ENCODE results near the gene DYNC1H1. TPM values are rescaled to one million over a fixed set of nuclear protein-coding genes. Genes with fewer than 3 reads are reported as not detected.

The DYNC1H1 gene
- 208 and 236 TPM in 2 replicates for total RNA-seq

DNA sequence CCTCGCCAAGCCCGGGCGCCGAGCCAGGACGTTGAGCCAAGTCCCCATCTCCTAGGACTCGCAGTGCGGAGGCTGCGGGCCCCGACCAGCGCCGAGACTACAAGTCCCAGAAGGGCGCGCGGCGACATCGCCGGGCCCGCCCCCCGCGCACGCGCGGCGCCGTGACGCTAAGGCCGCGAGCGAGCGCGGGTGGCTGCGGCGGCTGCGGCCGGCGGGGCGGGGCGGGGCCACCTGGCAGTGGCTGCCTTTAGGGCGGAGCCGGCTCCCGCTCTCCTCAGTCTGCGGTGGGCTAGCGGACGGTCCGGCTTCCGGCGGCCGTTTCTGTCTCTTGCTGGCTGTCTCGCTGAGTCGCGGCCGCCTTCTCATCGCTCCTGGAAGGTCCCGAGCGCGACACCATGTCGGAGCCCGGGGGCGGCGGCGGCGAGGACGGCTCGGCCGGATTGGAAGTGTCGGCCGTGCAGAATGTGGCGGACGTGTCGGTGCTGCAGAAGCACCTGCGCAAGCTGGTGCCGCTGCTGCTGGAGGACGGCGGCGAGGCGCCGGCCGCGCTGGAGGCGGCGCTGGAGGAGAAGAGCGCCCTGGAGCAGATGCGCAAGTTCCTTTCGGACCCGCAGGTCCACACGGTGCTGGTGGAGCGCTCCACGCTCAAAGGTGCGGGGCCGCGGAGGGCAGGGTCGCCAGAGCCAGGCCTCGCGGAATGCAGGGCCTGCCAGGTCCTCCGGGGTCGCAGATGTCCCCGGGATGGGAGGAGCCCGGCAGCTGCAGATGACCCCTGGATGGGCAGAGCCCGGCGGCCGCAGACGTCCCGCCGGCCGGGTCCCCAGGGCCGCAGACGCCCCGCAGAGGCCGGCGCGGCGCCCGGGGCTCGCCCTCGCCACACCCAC lies at the start of gene DYNC1H1:
DYNC1H1 (plus strand) TSS at position 277 of the 884 bp plus-strand sequence; CDS start at position 396, 119 bp downstream.
- Mint-ChIP-seq H3K4me3 (peak within 1 kb of the TSS; percentile 92), H3K9me3 (no peaks in the 10 kb centered on the region), H3K4me1 (peaks cover 44% of the 10 kb centered on the region), H3K36me3 (ENCODE audit: low read depth) (peaks cover 10% of the 10 kb centered on the region), H3K27ac (peak within 1 kb of the TSS; percentile 93), H3K27me3 (no peaks in the 10 kb centered on the region)
- TF ChIP-seq, protein P1, sequence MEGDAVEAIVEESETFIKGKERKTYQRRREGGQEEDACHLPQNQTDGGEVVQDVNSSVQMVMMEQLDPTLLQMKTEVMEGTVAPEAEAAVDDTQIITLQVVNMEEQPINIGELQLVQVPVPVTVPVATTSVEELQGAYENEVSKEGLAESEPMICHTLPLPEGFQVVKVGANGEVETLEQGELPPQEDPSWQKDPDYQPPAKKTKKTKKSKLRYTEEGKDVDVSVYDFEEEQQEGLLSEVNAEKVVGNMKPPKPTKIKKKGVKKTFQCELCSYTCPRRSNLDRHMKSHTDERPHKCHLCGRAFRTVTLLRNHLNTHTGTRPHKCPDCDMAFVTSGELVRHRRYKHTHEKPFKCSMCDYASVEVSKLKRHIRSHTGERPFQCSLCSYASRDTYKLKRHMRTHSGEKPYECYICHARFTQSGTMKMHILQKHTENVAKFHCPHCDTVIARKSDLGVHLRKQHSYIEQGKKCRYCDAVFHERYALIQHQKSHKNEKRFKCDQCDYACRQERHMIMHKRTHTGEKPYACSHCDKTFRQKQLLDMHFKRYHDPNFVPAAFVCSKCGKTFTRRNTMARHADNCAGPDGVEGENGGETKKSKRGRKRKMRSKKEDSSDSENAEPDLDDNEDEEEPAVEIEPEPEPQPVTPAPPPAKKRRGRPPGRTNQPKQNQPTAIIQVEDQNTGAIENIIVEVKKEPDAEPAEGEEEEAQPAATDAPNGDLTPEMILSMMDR (IDR thresholded peaks at IDR 0.05) = no peak
- DNase-seq = peak; percentile 92
- intact Hi-C loops (cut with micrococcal nuclease) = loop anchor here (1.0 to 5.0 kb wide), 8 partner anchors 16 to 1423 kb away; partner anchors contain the start of genes CINP, HSP90AA1, MARK3 and TECPR2
- peak; percentile 87 for ATAC-seq (ENCODE audit: low read depth)
- ChIA-PET CTCF (interaction anchor here (1.2 to 1.9 kb wide), 2 partner anchors 194 to 349 kb away, joined by 3 to 5 read pairs; no protein-coding TSS in a partner anchor), POLR2A (interaction anchor here (0.5 to 3.2 kb wide), 14 partner anchors 12 to 378 kb away, joined by 3 to 15 read pairs (median 4); no protein-coding TSS in a partner anchor)

DNA sequence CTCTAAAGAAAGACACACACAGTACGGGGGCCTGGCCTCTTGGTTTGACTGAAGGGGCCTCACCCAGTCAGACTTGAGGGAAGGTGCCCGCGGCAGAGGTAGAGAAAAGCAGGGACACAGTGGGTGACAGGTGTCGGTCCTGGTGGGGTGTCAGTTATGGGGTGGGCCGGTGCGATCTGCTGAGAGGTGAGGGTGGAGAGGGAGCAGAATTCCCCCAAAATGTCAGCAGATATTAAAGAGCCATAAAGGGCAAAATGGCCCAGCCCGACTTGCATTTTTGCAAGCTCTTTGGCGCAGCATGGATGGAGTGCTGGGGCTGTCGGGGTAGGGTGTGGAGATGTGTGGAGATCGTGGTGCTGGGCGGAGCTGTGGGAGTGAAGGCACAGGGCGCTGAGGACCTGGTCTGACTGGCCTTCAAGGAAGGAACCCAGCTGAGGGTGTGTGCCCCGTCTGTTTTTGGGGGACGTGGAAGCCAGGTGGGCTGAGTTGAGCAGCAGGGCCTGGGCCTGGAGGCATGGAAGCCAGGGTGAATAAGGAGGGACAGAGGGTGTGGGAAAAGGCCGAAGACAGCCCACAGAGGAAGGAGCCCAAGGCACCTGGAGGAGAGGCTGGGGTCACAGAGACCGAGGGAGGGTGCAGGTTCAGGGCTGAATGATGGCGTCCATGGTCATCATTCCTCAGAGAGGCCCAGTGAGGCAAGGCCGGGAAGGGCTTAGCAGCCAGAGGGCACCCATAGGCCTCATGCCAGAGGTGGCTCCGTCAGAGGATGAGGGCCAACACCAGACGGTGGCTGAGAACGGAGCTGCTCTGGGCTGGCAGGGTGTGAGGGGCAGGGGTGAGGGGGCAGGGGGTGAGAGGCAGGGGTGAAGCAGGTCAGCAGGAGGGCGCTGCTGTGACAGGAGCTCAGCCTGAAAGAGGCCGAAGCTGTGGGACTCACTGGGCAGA lies 48.2 kb upstream of the DYNC1H1 start:
- Mint-ChIP-seq H3K4me3 (no peak overlapping the region), H3K4me1 (peaks cover 6% of the 10 kb centered on the region), H3K9me3 (no peaks in the 10 kb centered on the region), H3K27me3 (no peaks in the 10 kb centered on the region), H3K36me3 (ENCODE audit: low read depth) (peaks cover 83% of the 10 kb centered on the region), H3K27ac (peak overlapping the region; percentile 24)
- DNase-seq (no peak), ATAC-seq (ENCODE audit: low read depth) (no peak)
- ChIA-PET POLR2A (no interaction called here), CTCF (no interaction called here)
- TF ChIP-seq, protein P1 (IDR thresholded peaks at IDR 0.05) = no peak
- intact Hi-C loops (cut with micrococcal nuclease) = no loop called here

DNA sequence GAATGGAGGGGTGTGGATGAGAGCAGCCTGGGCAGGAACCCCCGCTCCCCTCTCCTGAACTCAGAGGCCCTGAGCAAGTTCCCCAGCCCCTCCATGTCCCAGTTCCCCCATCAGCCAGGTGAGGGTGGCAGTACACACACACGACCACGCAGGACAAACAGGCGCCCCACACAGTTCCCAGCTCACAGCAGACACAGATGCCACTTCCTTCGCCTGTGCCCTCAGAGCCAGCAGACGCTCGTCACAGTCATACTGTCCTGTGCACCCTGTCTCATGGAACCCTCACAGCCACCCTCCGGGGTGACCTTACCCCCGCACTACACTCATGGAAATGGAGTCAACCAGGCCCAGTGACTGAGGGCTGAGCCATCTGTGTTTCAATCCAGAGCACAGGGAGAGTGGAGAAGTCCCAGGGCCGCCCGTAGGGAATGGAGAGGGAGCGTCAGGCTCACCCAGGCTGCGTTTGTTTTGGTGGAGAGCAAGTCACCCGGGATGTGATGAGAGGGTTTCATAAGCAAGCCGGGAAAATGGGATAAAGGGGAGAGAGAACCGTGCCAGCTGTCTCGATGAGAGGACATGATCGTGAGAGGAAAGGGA lies 47.5 kb upstream of the DYNC1H1 start:
- no peak overlapping the region for H3K4me3 Mint-ChIP-seq
- intact Hi-C loops (cut with micrococcal nuclease) = no loop called here
- H3K4me1 Mint-ChIP-seq = peaks cover 6% of the 10 kb centered on the region
- DNase-seq = no peak
- ChIA-PET CTCF (interaction anchor here (1.1 kb wide), 1 partner anchor 73 kb away, joined by 3 read pairs; no protein-coding TSS in a partner anchor), POLR2A (interaction anchor here (0.8 kb wide), 1 partner anchor 154 kb away, joined by 3 read pairs; no protein-coding TSS in a partner anchor)
- no peaks in the 10 kb centered on the region for H3K9me3 Mint-ChIP-seq
- TF ChIP-seq, protein P1 (IDR thresholded peaks at IDR 0.05) = no peak
- peak overlapping the region; percentile 41 for H3K27ac Mint-ChIP-seq
- H3K36me3 Mint-ChIP-seq (ENCODE audit: low read depth) = peaks cover 83% of the 10 kb centered on the region
- ATAC-seq (ENCODE audit: low read depth) = no peak
- no peaks in the 10 kb centered on the region for H3K27me3 Mint-ChIP-seq

DNA sequence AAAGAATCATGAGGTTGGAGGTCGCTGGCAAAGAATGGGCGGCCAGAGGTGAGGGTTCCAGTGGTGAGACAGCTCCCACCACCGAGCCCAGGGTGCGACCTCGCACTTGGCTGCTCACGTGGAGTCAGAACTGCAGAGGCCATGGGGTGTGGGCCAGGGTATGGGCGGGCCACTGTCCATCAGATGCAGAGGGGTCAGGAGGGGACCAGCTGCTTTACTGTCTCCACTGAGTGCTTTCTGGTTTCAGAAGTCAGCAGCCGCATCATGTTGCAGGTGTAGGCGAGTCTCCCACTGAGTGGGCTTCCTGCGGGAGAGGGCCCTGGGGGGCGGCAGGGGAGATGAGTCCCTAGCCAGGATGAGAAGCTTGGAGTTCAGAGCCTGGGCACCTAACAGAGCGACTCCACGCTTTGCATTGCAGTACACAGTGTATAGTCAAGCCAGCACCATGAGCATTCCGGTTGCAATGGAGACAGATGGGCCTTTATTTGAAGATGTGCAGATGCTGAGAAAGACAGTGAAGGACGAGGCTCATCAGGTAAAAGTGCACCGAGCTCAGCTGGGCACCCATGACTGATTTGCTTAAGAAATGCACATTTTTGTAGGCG lies 46.9 kb upstream of the DYNC1H1 start:
- TF ChIP-seq, protein P1 (IDR thresholded peaks at IDR 0.05) = no peak
- ChIA-PET POLR2A (interaction anchor here (0.6 to 0.8 kb wide), 2 partner anchors 42 to 155 kb away, joined by 3 to 6 read pairs; no protein-coding TSS in a partner anchor), CTCF (interaction anchor here (1.1 kb wide), 1 partner anchor 74 kb away, joined by 3 read pairs; no protein-coding TSS in a partner anchor)
- H3K4me1 Mint-ChIP-seq = peaks cover 6% of the 10 kb centered on the region
- intact Hi-C loops (cut with micrococcal nuclease) = no loop called here
- ATAC-seq (ENCODE audit: low read depth) = no peak
- H3K27ac Mint-ChIP-seq = peak overlapping the region; percentile 41
- no peaks in the 10 kb centered on the region for H3K27me3 Mint-ChIP-seq
- H3K4me3 Mint-ChIP-seq = no peak overlapping the region
- no peaks in the 10 kb centered on the region for H3K9me3 Mint-ChIP-seq
- no peak for DNase-seq
- peaks cover 78% of the 10 kb centered on the region for H3K36me3 Mint-ChIP-seq (ENCODE audit: low read depth)

All from activated B cell treated with CpG ODN at 0.5 μM for 24 hours (primary cell).